HG03139 (cell line): Measurements from ENCODE around the gene TMEM120B.
A peak's percentile ranks its signal among the peaks of the same experiment; 100 is the strongest.
"Not testable (repeated sequence)": the region's sequence is repeated elsewhere in the genome, so short reads cannot be mapped to it uniquely, and the experiment has no call there.

Experiments
- ATAC-seq: cut with Tn5 transposase; IDR thresholded peaks from one replicate; pipeline ENCODE4 v1.9.1; 2021; ENCODE audit not compliant: unreplicated experiment

The TMEM120B gene

GRCh38 chr12:121708313-121709063, 4.1 kb upstream of the TMEM120B start:
- no peak for ATAC-seq

- not testable (repeated sequence) for ATAC-seq
Measured at GRCh38 chr12:121709064-121709424, 3.5 kb upstream of the TMEM120B start.

- no peak for ATAC-seq
Measured at GRCh38 chr12:121709478-121709961, 3.0 kb upstream of the TMEM120B start.

GRCh38 chr12:121711361-121712189, 977 bp upstream of the TMEM120B start:
- no peak for ATAC-seq

- peak; percentile 10 for ATAC-seq
Measured at GRCh38 chr12:121712190-121712460, 427 bp upstream of the TMEM120B start.

- ATAC-seq = no peak
Measured at GRCh38 chr12:121713257-121713777, 765 bp downstream of the TMEM120B start.

GRCh38 chr12:121713793-121714192, 1.2 kb downstream of the TMEM120B start:
- ATAC-seq = no peak

GRCh38 chr12:121715055-121715454, 2.5 kb downstream of the TMEM120B start:
- not testable (repeated sequence) for ATAC-seq

- no peak for ATAC-seq
Measured at GRCh38 chr12:121715862-121716435, 3.4 kb downstream of the TMEM120B start.

- ATAC-seq = no peak
Measured at GRCh38 chr12:121717041-121717699, 4.6 kb downstream of the TMEM120B start.

GRCh38 chr12:121718653-121719239, 6.2 kb downstream of the TMEM120B start:
- no peak for ATAC-seq

GRCh38 chr12:121719926-121720414, 7.4 kb downstream of the TMEM120B start:
- ATAC-seq = no peak

- ATAC-seq = no peak
Measured at GRCh38 chr12:121720762-121721161, 8.2 kb downstream of the TMEM120B start.

- no peak for ATAC-seq
Measured at GRCh38 chr12:121722511-121722910, 10.0 kb downstream of the TMEM120B start.

- no peak for ATAC-seq
Measured at GRCh38 chr12:121723200-121723599, 10.6 kb downstream of the TMEM120B start.

- ATAC-seq = no peak
Measured at GRCh38 chr12:121724925-121725324, 12.4 kb downstream of the TMEM120B start.

GRCh38 chr12:121725423-121725822, 12.9 kb downstream of the TMEM120B start:
- ATAC-seq = no peak

- ATAC-seq = no peak
Measured at GRCh38 chr12:121729021-121729420, 16.5 kb downstream of the TMEM120B start.

- ATAC-seq = no peak
Measured at GRCh38 chr12:121731473-121731872, 18.9 kb downstream of the TMEM120B start.

GRCh38 chr12:121733849-121734248, 21.3 kb downstream of the TMEM120B start:
- ATAC-seq = no peak
